BE2C (cell line): Measurements from ENCODE around the gene AMN.

ENCODE experiments used
- DNase-seq: peaks from one replicate; pipeline ENCODE4 v3.0.0-alpha.2; 2020
- H3K27me3 ChIP-seq: fragments of 250-450 bp; sonication (Bioruptor Pico); 2 replicates; pipeline ENCODE4 v1.5.1; 2020; ENCODE audit warnings: mild to moderate bottlenecking
- H3K36me3 ChIP-seq: fragments of 250-450 bp; sonication (Bioruptor Pico); 2 replicates; pipeline ENCODE4 v1.5.1; 2020; ENCODE audit warnings: mild to moderate bottlenecking
- H3K4me1 ChIP-seq: fragments of 250-450 bp; sonication (Bioruptor Pico); 2 replicates; pipeline ENCODE4 v1.5.1; 2020
- H3K4me3 ChIP-seq: 2 replicates; pipeline ENCODE4 v1.5.1; 2011; ENCODE audit warnings: low read depth, low read length
- H3K9me3 ChIP-seq: fragments of 250-450 bp; sonication (Bioruptor Pico); 2 replicates; pipeline ENCODE4 v1.5.1; 2020
- TF ChIP-seq, protein P1 (sequence below): IDR thresholded peaks from 2 replicates; pipeline ENCODE4 v1.5.1; 2012; ENCODE audit warnings: mild to moderate bottlenecking, low read depth, low read length

The AMN gene

DNA sequence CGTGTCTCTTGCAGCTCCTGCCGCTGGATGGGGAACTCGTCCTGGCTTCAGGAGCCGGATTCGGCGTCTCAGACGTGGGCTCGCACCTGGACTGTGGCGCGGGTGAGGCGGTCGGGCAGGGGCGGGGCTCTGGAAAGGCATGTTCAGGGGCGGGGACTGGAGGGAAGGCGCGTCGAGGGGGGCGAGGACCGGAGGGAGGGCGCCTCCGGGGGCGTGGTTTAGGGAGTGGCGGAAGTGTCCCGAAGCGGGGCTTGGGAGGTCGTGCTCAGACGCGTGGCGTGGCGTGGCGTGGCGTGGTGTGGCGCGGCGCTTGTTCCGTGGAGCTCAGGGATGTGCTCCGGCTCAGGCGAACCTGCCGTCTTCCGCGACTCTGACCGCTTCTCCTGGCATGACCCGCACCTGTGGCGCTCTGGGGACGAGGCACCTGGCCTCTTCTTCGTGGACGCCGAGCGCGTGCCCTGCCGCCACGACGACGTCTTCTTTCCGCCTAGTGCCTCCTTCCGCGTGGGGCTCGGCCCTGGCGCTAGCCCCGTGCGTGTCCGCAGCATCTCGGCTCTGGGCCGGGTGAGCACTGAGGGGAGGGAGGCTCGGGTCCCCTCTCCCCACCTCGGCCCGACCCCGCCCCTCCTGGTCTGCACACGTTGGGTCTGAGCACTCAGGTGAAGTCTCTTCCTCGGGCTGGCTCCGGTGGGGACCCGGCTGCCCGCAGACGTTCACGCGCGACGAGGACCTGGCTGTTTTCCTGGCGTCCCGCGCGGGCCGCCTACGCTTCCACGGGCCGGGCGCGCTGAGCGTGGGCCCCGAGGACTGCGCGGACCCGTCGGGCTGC lies 6.2 kb downstream of the AMN start:
- no peak overlapping the region; the same call in 1 of the 2 replicates for H3K4me3 ChIP-seq
- DNase-seq: peak; percentile 61

DNA sequence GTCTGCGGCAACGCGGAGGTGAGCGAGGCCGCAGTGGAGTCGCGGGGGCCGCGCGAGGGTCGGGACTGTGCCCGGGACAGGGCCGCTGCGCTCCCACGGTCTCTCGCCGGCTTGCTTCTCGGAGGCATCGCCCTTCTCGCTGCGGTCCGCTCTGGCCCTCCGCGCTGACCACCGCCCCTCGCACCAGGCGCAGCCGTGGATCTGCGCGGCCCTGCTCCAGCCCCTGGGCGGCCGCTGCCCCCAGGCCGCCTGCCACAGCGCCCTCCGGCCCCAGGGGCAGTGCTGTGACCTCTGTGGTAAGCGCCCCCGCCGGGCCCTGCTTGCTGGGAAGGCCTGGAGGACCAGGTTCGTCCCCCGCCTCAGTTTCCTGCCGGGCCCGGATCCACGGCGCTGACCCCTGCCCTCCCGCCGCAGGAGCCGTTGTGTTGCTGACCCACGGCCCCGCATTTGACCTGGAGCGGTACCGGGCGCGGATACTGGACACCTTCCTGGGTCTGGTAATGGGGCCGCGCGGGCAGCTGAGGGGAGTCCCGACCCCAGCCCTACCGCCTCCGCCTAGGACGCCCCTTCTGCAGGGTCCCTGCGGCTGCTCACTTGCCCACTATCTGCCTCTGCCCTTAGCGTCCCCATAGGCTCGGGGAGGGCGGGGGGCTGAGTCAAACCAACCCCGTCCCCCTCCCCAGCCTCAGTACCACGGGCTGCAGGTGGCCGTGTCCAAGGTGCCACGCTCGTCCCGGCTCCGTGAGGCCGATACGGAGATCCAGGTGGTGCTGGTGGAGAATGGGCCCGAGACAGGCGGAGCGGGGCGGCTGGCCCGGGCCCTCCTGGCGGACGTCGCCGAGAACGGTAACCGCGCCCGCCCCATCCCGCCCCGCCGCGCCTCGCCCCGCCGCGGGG lies 7.0 kb downstream of the AMN start:
- H3K36me3 ChIP-seq: peaks cover 4% of the 10 kb centered on the region; the same call in 1 of the 2 replicates
- H3K9me3 ChIP-seq: no peaks in the 10 kb centered on the region
- DNase-seq: no peak
- no peaks in the 10 kb centered on the region; the same call in 1 of the 2 replicates for H3K4me1 ChIP-seq
- peak overlapping the region; percentile 28 for H3K4me3 ChIP-seq
- TF ChIP-seq, protein P1, sequence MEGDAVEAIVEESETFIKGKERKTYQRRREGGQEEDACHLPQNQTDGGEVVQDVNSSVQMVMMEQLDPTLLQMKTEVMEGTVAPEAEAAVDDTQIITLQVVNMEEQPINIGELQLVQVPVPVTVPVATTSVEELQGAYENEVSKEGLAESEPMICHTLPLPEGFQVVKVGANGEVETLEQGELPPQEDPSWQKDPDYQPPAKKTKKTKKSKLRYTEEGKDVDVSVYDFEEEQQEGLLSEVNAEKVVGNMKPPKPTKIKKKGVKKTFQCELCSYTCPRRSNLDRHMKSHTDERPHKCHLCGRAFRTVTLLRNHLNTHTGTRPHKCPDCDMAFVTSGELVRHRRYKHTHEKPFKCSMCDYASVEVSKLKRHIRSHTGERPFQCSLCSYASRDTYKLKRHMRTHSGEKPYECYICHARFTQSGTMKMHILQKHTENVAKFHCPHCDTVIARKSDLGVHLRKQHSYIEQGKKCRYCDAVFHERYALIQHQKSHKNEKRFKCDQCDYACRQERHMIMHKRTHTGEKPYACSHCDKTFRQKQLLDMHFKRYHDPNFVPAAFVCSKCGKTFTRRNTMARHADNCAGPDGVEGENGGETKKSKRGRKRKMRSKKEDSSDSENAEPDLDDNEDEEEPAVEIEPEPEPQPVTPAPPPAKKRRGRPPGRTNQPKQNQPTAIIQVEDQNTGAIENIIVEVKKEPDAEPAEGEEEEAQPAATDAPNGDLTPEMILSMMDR: no peak
- H3K27me3 ChIP-seq: peaks cover 24% of the 10 kb centered on the region

More for the DNA sequence above, 6.2 kb downstream of the AMN start:
- Histone ChIP-seq H3K27me3 (peaks cover 32% of the 10 kb centered on the region), H3K4me1 (no peaks in the 10 kb centered on the region; the same call in 1 of the 2 replicates), H3K36me3 (peaks cover 4% of the 10 kb centered on the region; the same call in 1 of the 2 replicates), H3K9me3 (no peaks in the 10 kb centered on the region)
- TF ChIP-seq, protein P1: no peak

DNA sequence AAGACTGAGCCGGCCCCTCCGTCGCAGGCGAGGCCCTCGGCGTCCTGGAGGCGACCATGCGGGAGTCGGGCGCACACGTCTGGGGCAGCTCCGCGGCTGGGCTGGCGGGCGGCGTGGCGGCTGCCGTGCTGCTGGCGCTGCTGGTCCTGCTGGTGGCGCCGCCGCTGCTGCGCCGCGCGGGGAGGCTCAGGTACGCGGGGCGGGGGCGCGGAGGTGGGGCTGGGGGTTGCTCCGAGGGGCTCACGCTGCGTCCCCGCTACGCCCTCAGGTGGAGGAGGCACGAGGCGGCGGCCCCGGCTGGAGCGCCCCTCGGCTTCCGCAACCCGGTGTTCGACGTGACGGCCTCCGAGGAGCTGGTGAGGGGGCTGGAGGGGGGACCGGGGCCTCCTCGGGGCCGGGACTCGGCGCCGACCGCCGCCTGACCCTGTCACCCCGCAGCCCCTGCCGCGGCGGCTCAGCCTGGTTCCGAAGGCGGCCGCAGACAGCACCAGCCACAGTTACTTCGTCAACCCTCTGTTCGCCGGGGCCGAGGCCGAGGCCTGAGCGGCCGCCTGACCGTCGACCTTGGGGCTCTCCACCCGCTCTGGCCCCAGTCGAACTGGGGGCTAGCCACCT lies 7.8 kb downstream of the AMN start:
- Histone ChIP-seq H3K4me1 (no peaks in the 10 kb centered on the region; the same call in 1 of the 2 replicates), H3K27me3 (peaks cover 24% of the 10 kb centered on the region), H3K36me3 (peaks cover 4% of the 10 kb centered on the region; the same call in 1 of the 2 replicates), H3K9me3 (no peaks in the 10 kb centered on the region), H3K4me3 (no peak overlapping the region; the same call in 1 of the 2 replicates)
- DNase-seq: peak; percentile 58
- TF ChIP-seq, protein P1: no peak

DNA sequence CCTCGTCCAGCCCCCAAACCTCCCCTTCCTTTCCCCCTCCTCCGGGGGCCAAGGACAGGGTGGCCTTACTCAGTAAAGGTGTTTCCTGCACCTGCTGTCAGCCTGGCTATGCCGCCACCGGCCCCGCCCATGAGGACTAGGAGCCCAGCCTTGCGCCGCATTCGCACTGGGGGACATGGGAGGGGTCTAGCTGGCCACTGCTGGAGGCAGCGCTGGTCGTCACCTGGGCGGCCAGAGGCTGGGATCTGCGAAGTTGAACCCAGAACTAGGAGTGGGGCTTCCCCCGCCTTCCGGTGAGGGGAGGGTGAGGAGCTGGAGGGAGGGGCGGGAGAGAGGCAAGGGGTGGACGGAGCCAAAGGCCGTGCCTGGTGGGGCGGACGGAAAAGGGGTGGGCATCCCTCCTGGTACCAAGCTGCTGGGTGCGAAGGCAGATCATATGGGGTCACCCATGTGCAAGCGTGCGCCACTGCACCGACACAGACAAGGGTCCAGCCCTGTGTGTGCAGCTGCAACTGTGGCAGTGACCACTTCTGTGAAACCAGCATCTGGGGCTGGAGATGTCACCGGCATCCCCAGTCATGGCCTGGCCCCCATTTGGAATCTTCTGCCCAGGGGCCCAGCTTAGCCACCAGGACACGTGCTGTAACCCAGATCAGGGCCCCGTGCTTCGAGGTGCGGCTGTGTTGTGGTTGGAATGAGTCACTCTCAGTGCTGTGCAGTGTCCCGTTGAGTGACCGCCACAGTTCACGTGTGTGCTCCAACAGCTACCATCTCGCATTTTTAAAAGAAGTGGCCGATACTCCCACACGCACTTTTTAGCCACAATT lies 8.5 kb downstream of the AMN start:
- Histone ChIP-seq H3K36me3 (peaks cover 4% of the 10 kb centered on the region; the same call in 1 of the 2 replicates), H3K27me3 (peaks cover 24% of the 10 kb centered on the region), H3K4me1 (no peaks in the 10 kb centered on the region; the same call in 1 of the 2 replicates), H3K9me3 (no peaks in the 10 kb centered on the region), H3K4me3 (no peak overlapping the region)
- no peak for DNase-seq
- TF ChIP-seq, protein P1: no peak

DNA sequence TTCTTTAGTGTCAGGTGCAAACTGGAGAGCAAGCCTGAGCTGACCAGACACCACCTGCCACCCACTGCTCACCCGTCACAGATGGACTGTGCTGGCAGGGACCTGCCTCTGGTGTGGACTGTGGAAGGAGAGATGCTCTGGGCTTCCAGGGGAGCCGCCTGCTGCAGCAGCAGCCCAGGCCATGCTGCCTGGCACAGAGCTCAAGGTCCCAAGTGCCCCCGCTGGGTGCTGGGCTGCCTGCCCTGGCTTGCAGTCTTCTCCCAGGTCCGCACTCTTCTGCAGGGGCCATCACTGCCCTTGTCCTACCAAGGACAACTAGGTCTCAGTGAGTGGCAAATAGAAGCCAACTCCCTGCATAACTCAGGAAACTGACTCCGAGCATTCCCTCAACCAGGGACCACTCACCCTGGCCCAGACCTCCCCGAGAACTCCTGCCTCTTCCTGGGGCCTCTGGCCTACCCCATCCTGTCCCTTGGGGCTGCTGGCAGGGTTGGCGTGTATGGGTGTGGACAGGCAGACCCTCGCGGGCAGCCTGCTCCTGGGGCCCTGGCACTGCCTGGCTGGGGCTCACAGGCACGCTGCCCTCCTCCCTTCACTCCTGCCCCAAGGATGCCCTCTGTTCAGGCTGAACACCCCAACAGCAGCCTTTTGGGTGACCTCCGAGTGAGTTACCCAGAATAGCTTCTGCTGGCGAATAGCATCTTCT lies 9.3 kb downstream of the AMN start:
- no peak for DNase-seq
- no peak overlapping the region for H3K4me3 ChIP-seq
- TF ChIP-seq, protein P1: no peak

More for the DNA sequence above, 9.3 kb downstream of the AMN start:
- Histone ChIP-seq H3K27me3 (peaks cover 24% of the 10 kb centered on the region), H3K9me3 (no peaks in the 10 kb centered on the region), H3K4me1 (no peaks in the 10 kb centered on the region; the same call in 1 of the 2 replicates), H3K36me3 (peaks cover 4% of the 10 kb centered on the region; the same call in 1 of the 2 replicates)
